GM13976 (cell line): Measurements from ENCODE around the gene TMEM234.

Experiments used
- DNase-seq: peaks from one replicate; pipeline ENCODE4 v3.0.0; 2012; ENCODE audit warnings: low spot score
- in situ Hi-C: fragments of 300-500 bp; cut with MboI; formaldehyde crosslinking; loops from one replicate; pipeline ENCODE4 v1.12.0; 2022; ENCODE audit warnings: low sequenced_read_pairs, mixed read lengths, inconsistent platforms; ENCODE audit not compliant: unreplicated experiment
- TF ChIP-seq, protein P1 (sequence below): IDR thresholded peaks from 2 replicates; pipeline ENCODE4 v1.5.1; 2012; ENCODE audit warnings: borderline replicate concordance, mild to moderate bottlenecking; ENCODE audit not compliant: insufficient read depth; ENCODE audit errors: extremely low read depth, missing control alignments, control extremely low read depth

Gene TMEM234

DNA sequence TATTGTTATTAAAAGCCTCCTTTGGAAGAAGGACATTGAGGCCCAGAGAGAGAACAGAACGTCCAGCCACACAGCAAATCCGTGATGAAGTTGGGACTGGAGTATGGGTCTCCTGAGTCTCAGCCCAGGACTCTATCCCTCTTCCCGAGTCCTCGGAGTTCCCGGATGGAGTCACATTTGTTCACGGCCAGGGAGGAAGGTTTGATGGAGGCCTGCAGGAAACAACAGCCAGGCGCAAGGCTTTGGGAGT, 43.0 kb downstream of the TMEM234 start:
- DNase-seq: no peak
- in situ Hi-C loops: no loop called here
- TF ChIP-seq, protein P1, sequence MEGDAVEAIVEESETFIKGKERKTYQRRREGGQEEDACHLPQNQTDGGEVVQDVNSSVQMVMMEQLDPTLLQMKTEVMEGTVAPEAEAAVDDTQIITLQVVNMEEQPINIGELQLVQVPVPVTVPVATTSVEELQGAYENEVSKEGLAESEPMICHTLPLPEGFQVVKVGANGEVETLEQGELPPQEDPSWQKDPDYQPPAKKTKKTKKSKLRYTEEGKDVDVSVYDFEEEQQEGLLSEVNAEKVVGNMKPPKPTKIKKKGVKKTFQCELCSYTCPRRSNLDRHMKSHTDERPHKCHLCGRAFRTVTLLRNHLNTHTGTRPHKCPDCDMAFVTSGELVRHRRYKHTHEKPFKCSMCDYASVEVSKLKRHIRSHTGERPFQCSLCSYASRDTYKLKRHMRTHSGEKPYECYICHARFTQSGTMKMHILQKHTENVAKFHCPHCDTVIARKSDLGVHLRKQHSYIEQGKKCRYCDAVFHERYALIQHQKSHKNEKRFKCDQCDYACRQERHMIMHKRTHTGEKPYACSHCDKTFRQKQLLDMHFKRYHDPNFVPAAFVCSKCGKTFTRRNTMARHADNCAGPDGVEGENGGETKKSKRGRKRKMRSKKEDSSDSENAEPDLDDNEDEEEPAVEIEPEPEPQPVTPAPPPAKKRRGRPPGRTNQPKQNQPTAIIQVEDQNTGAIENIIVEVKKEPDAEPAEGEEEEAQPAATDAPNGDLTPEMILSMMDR: no peak

DNA sequence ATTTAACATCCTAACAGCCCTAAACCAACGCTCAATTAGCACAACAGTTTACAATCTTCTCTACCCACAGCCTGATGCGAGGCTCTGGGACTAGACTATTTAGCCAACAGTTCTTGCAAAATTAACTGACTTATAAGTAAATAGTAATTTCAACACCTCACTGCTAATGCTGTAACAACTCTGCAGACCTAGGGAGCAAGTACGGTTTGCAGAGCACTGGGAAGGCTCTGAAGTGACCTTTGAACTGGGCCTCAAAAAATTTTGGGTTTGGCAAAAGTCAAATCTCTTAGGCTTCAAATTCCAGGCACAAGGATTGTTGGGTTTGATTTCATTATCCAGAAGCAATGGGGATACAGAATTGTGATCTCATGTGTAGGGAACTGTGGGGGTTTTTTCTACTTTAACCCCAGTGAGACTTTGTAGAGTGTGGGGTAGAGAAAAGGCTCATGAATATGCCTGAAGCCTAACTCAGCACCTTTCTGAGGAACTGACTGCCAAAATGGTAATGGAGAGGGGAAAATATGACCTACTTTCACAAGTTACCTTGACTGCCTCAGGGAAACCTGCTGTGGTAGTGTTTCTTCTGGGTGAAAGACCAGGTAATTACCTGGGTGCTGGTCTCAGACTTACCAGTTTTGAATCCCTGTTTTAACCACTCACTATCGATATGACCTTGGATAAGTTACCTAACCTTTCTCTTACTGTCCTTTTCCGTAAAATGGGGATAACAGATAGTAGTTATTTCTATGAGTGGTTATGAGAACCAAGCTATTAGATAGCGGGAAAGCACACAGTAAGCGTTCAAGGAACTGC, 43.6 kb downstream of the TMEM234 start:
- TF ChIP-seq, protein P1: no peak
- in situ Hi-C loops: no loop called here
- no peak for DNase-seq

DNA sequence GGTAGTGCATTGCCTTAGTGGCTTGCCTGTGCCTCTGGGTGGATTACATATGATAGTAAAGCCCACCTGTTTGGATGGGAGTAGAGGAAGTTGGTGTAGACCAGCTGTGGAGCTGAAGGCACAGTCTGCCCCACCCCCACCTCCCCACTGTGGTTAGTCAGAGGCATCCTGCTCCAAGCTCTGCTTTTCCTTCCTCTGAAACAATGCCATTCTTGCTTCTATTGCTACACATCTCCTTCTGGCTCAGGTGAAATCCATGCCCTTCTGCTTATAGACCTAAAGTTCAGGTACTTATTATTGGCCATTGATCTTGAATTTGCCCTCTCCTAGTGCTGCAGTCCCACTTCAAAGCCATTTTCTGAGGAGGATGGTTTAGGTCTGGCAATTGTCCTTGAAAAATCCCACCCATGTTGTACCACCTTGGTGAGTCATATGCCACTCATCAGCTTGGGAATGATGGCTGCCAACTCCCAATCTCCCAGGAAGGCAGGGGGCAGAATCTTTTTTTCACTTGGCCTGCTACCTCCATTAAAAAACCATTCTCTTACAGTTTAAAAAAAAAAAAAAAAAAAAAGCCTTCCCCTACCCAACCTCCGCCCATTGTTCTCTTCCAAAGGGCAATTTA, 49.4 kb downstream of the TMEM234 start:
- DNase-seq: no peak
- TF ChIP-seq, protein P1: no peak
- in situ Hi-C loops: no loop called here

DNA sequence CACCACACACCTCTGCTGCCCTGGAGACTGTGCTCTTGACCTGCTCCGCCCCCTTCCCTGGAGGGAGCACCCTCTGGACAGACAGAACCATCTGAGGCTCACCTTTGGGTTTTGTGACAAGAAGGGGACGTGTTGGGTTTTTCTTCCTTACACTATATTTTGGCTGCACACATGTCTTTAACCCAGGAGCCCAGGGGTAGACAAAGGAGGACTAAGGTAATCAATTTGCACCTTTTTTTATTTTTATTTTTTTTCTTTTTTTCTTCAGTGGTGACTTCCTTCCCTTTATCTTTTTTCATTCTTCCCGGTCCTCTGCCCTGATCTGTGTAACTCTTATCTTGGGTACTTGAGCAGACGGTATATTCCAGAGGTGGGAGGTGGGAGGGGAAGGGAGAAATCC, 51.2 kb downstream of the TMEM234 start:
- no peak for DNase-seq
- in situ Hi-C loops: no loop called here
- TF ChIP-seq, protein P1: no peak
